Endothelial cell of umbilical vein (primary cell): ENCODE results near the gene SAMD4A.

Experiments used
- EZH2 ChIP-seq: IDR thresholded peaks from 2 replicates; pipeline ENCODE4 v1.6.1; 2012; ENCODE audit warnings: borderline replicate concordance, low read depth, mild to moderate bottlenecking, moderate library complexity, low read length, inconsistent platforms; ENCODE audit not compliant: severe bottlenecking
- JUN ChIP-seq: IDR thresholded peaks from 2 replicates; pipeline ENCODE4 v1.6.1; 2011; ENCODE audit warnings: borderline replicate concordance, low read depth; ENCODE audit not compliant: insufficient read length, insufficient read depth
- MYC ChIP-seq: IDR thresholded peaks from one replicate; pipeline ENCODE4 v1.6.1; 2011; ENCODE audit warnings: mild to moderate bottlenecking, low read depth, low read length
- POLR2A ChIP-seq: IDR thresholded peaks from 2 replicates; pipeline ENCODE4 v1.6.1; 2012; ENCODE audit warnings: low read depth, mild to moderate bottlenecking, control low read depth, low read length
- POLR2AphosphoS5 ChIP-seq: IDR thresholded peaks from 2 replicates; pipeline ENCODE4 v1.6.1; 2012; ENCODE audit warnings: low read depth, mild to moderate bottlenecking, control low read depth, low read length, moderate library complexity; ENCODE audit not compliant: insufficient read depth
- TF ChIP-seq, protein P1 (sequence below), 2 donors: IDR thresholded peaks; 1 replicate in 1 of 2; 2 replicates in 1 of 2; pipeline ENCODE4 v1.5.1; 2011; ENCODE audit warnings: low read length in 2 of 2, mild to moderate bottlenecking in 2 of 2, moderate library complexity in 2 of 2, control low read depth in 1 of 2, inconsistent platforms in 1 of 2, low read depth in 1 of 2; ENCODE audit not compliant: insufficient read depth in 1 of 2; ENCODE audit errors: extremely low read depth in 1 of 2

DNA sequence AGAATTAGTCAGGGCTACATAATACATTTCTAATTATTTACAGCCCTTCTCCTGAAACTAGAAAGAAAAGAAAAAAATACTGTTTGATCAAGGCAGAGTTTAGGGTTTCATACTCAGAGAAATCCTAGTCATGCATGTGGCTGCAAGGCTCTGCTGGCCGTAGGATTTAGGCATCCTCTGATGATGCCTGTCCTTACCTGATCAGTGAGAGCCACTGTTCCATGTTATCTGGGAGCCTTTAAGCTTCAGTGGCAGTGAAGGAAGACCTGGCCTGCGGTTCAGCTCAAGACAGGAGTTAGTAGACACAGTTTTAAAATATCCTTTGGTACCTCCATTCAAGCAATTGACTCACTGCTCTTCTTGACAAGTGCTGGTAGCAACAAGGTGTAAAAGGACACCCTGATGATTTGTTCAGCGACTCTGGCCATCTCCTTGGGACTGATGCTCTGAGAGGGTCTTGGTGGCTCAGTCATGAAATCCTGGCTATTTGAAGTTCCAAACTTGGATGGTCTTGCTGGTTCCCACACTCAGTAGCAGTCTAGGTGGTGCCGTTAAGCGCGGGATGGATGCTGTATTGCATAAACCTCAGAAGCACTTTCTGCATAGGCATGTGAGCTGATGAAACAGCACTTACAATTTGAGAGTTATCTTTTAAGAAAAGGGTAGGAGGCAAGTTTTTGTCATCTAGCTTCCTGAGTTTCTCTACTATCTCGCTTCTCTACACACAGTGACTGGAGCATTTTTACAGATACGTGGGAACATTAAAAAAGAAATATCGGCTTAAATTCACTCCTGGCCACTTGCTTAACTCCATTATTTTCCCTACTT is 162.0 kb downstream of the SAMD4A start:
- TF ChIP-seq, protein P1, sequence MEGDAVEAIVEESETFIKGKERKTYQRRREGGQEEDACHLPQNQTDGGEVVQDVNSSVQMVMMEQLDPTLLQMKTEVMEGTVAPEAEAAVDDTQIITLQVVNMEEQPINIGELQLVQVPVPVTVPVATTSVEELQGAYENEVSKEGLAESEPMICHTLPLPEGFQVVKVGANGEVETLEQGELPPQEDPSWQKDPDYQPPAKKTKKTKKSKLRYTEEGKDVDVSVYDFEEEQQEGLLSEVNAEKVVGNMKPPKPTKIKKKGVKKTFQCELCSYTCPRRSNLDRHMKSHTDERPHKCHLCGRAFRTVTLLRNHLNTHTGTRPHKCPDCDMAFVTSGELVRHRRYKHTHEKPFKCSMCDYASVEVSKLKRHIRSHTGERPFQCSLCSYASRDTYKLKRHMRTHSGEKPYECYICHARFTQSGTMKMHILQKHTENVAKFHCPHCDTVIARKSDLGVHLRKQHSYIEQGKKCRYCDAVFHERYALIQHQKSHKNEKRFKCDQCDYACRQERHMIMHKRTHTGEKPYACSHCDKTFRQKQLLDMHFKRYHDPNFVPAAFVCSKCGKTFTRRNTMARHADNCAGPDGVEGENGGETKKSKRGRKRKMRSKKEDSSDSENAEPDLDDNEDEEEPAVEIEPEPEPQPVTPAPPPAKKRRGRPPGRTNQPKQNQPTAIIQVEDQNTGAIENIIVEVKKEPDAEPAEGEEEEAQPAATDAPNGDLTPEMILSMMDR (IDR thresholded peaks at IDR 0.05; ENCODE audit: extremely low read depth in 1 of 2, insufficient read depth in 1 of 2, low read depth in 1 of 2, low read length in 2 of 2): no peak
- no peak for TF ChIP-seq POLR2AphosphoS5
- no peak for TF ChIP-seq EZH2
- TF ChIP-seq MYC: no peak
- no peak for TF ChIP-seq POLR2A
- TF ChIP-seq JUN: no peak
